NB4 (cell line): Measurements from ENCODE around the gene SLC9A2.

ENCODE experiments used
- DNase-seq: peaks from one replicate; pipeline ENCODE4 v3.0.0; 2010; ENCODE audit warnings: low read depth
- H3K4me3 ChIP-seq: one replicate; pipeline ENCODE4 v1.5.1; 2011; ENCODE audit warnings: mild to moderate bottlenecking, low read depth, low read length, moderate library complexity
- MYC ChIP-seq: IDR thresholded peaks from 2 replicates; pipeline ENCODE4 v1.6.1; 2011; ENCODE audit warnings: low read depth, low read length
- POLR2A ChIP-seq: IDR thresholded peaks from 2 replicates; pipeline ENCODE4 v1.6.1; 2011; ENCODE audit warnings: mild to moderate bottlenecking; ENCODE audit not compliant: insufficient read length; ENCODE audit errors: extremely low read depth
- TF ChIP-seq, protein P1 (sequence below): IDR thresholded peaks from one replicate; pipeline ENCODE4 v1.5.1; 2012; ENCODE audit warnings: low read depth, low read length
- TF ChIP-seq, protein P2 (sequence below): IDR thresholded peaks from 2 replicates; pipeline ENCODE4 v1.6.1; 2011; ENCODE audit warnings: low read depth, low read length

Gene SLC9A2

DNA sequence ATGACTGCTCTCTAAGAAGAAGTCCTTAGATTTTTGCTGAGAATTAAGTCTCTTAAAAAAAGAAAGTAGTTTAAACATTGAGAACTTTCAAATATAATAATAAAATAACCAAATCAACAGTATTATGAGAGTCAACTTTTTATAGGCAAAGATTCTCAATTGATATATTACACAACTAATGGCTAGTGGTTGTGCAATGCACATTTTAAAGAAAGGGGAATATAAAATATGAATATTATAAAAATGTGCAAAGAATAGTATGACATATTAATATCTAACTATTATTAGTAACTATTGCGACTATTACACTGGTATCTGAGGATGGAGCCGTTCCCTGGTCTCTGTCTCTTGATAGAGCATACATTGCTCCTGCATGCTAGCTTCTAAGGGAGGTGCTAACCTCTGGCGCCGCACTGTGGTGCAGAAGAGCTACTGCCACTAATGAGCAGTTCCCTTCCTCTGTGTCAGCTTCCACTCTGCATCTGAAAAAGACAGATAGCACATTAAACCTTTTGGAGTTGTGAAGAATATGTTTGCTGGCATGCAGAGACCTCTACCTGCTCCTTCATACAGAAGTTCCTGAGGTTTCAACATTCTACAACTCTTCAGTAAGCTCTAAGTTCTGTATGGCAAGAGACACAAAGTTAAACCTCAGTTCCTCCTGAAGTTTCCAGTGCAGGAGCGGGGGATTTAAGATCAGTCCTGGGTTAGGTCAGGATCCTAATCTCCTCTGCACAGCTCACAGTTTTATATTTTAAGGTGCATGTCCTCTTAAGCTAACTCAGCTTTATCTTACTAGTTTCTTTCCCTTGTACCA lies 3.5 kb upstream of the SLC9A2 start:
- TF ChIP-seq POLR2A (no peak), MYC (no peak)
- TF ChIP-seq, protein P1, sequence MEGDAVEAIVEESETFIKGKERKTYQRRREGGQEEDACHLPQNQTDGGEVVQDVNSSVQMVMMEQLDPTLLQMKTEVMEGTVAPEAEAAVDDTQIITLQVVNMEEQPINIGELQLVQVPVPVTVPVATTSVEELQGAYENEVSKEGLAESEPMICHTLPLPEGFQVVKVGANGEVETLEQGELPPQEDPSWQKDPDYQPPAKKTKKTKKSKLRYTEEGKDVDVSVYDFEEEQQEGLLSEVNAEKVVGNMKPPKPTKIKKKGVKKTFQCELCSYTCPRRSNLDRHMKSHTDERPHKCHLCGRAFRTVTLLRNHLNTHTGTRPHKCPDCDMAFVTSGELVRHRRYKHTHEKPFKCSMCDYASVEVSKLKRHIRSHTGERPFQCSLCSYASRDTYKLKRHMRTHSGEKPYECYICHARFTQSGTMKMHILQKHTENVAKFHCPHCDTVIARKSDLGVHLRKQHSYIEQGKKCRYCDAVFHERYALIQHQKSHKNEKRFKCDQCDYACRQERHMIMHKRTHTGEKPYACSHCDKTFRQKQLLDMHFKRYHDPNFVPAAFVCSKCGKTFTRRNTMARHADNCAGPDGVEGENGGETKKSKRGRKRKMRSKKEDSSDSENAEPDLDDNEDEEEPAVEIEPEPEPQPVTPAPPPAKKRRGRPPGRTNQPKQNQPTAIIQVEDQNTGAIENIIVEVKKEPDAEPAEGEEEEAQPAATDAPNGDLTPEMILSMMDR, result peak; percentile 99
- TF ChIP-seq, protein P2, sequence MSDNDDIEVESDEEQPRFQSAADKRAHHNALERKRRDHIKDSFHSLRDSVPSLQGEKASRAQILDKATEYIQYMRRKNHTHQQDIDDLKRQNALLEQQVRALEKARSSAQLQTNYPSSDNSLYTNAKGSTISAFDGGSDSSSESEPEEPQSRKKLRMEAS, result no peak
- DNase-seq, result peak; percentile 72
- no peak overlapping the region for H3K4me3 ChIP-seq

DNA sequence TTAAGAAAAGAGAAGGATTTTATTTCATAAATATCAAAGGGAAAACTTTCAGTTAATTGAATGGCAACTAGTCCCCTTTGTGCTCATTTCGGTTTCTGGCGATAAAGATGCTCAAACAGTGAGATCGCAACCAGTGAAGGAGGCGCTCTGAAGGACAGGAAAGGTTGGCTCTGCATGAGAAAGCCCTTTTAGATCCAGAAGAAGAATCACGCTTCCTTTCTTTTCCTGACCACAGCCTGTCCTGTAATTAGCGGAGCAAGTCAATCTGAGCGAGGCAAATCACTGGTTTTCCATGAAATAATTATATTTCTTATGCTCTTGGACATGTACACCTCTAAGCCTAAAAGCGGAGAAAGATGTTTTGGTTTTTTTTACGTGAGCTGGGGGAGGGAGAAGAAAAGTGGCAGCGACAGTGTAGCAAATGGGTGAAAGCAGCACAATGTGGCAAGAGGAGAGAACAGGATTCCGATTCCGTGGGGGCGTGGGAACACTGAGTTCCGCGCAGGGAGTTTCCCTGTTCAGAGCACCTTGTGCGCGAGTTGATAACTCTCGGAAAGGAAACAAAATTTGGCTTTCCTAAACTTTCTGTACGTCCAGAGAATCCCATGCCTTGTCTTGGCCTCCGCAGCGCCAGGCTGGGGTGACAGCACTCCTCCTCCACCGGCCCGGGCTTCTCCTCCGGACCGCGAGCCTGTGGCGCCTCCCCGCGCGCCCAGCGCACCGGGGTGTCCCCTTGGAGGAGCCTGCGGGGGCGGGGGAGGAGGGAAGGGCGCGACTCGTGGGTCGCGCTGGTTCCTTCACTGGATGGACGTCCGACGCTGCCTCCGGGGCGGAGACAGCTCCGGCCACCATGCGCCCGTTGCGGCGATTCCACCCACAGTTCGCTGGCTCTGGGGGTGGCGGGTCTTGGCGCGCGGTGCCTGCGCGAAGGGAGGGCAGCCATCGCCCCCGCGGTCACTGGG lies 620 bp upstream of the SLC9A2 start:
- H3K4me3 ChIP-seq, result no peak overlapping the region
- peak; percentile 37 for DNase-seq
- TF ChIP-seq, protein P2, result no peak
- TF ChIP-seq MYC, result no peak
- TF ChIP-seq POLR2A, result no peak
- TF ChIP-seq, protein P1, result no peak

DNA sequence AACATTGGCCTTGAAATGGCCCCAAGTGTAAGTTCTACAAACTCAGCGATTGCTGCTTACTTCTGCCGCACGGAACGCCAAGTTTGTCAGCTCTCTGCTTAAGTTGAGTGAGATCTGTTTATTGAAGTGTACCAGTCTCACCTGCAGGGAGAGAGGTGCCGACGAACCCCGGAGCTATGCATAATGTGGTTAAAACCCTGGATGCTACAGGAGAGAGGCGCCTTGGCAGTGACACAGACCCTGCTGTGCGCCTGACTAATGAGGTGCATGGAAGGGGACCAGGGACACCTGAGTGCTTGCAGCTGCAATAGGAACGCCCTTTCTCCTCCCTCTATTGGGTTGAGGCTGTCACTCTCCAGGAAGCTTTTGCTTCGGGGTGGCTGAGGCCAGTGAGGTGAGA lies 979 bp downstream of the SLC9A2 start:
- no peak overlapping the region for H3K4me3 ChIP-seq
- no peak for DNase-seq
- TF ChIP-seq, protein P1, result no peak
- TF ChIP-seq POLR2A, result no peak
- no peak for TF ChIP-seq MYC
- TF ChIP-seq, protein P2, result no peak

DNA sequence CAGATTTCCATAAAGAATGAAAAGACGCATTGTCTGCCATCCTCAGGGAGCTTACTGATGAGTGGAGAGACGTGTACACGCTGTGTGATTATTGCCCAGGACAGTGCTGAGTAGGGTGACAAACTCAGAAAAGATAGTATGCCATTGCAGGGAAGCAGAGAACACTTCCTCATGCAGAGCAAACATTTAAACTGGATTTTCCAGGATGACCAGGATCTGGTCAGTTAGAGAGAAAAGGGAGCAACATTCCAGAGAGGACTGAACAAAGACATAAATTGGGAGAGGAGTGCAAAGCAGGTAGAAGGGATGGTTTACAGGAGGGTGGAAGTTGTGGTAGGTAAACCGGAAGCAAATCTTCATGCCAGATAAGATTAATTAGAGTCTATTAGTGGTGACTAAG lies 2.3 kb downstream of the SLC9A2 start:
- no peak for DNase-seq
- H3K4me3 ChIP-seq, result no peak overlapping the region
- TF ChIP-seq, protein P2, result no peak
- TF ChIP-seq, protein P1, result no peak
- TF ChIP-seq MYC, result no peak
- no peak for TF ChIP-seq POLR2A

GRCh38 chr2:102622646-102623045 lies 3.3 kb downstream of the SLC9A2 start:
- no peak for DNase-seq
- TF ChIP-seq POLR2A (no peak), MYC (no peak)
- TF ChIP-seq, protein P2, result no peak
- TF ChIP-seq, protein P1, result no peak
- H3K4me3 ChIP-seq, result no peak overlapping the region
